Measurements from ENCODE around the gene PBX2.
"Not testable (repeated sequence)": the region's sequence is repeated elsewhere in the genome, so short reads cannot be mapped to it uniquely, and the experiment has no call there.

PBX2 gene

DNA sequence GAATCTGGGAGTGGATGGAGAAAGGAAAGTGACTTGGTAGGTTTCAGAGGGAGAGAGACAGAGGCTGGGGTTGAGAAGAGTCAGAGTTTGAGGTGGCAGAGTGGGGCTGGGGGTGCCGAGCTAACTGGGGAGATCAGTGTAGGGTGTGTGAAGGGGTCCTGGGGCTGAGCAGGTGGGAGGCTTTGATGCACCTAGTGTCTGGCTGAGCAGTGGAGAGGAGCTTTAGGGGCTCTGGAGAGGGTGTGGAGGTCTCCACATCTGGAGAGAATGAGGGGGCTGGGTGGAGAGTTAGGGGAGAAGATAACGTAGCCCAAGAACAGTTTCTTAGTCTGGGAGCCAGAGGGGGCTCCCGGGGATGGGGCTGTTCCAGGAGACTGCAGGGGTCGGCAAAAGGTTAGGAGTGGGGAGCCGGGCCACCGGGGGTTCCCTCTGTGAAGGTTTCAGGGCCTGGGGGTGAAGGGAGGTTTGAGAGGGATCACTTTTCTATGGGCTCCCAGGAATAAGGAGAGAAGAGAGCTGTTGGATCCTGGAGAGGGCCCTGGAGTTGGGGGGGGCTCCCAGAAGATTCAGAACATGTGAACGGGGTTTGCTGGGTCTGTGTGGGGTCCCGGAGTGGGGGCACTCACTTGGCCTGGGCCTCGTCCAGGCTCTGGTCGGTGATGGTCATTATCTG lies 797 bp downstream of the PBX2 start:
- H3K4me1 ChIP-seq, result peaks cover 50 to 72% (median 63%) of the 10 kb centered on the region in 10 experiments
- H3K4me3 ChIP-seq, result peak overlapping the region; percentile 77 to 91 (median 82)
- no peaks in the 10 kb centered on the region for H3K27me3 ChIP-seq
- H3K27ac ChIP-seq, result peak overlapping the region; percentile 88 to 99 (median 97)
- TF ChIP-seq Cebpa-rat (IDR thresholded peaks at IDR 0.05), result no peak
- peaks cover 0 to 24% (median 7%) of the 10 kb centered on the region in 11 experiments; a peak in 9 of 22 replicates for H4K20me1 ChIP-seq
- peak overlapping the region; percentile 92 to 97 (median 94) for H3K9ac ChIP-seq
- no peaks in the 10 kb centered on the region for H3K9me3 ChIP-seq (replicated peaks in 1 of 11)
- peaks cover 23 to 36% (median 31%) of the 10 kb centered on the region in 11 experiments for H3K36me3 ChIP-seq
- H3K4me2 ChIP-seq, result peak overlapping the region; percentile 91 to 100 (median 98)

GRCh38 chr6:32188381-32189068 lies 1.5 kb downstream of the PBX2 start:
- H3K27me3 ChIP-seq, result no peaks in the 10 kb centered on the region
- H3K4me2 ChIP-seq, result peak overlapping the region; percentile 91 to 100 (median 98)
- peak overlapping the region; percentile 77 to 91 (median 82) for H3K4me3 ChIP-seq
- H3K9ac ChIP-seq, result peak overlapping the region; percentile 92 to 97 (median 94)
- peaks cover 0 to 30% (median 7%) of the 10 kb centered on the region in 11 experiments; a peak in 9 of 22 replicates for H4K20me1 ChIP-seq
- H3K9me3 ChIP-seq (replicated peaks in 1 of 11), result no peaks in the 10 kb centered on the region
- peak overlapping the region; percentile 88 to 99 (median 97); a peak in 21 of 22 replicates for H3K27ac ChIP-seq
- H3K4me1 ChIP-seq, result peaks cover 50 to 65% (median 60%) of the 10 kb centered on the region in 10 experiments
- TF ChIP-seq Cebpa-rat (IDR thresholded peaks at IDR 0.05), result no peak
- H3K36me3 ChIP-seq, result peaks cover 30 to 43% (median 38%) of the 10 kb centered on the region in 11 experiments

DNA sequence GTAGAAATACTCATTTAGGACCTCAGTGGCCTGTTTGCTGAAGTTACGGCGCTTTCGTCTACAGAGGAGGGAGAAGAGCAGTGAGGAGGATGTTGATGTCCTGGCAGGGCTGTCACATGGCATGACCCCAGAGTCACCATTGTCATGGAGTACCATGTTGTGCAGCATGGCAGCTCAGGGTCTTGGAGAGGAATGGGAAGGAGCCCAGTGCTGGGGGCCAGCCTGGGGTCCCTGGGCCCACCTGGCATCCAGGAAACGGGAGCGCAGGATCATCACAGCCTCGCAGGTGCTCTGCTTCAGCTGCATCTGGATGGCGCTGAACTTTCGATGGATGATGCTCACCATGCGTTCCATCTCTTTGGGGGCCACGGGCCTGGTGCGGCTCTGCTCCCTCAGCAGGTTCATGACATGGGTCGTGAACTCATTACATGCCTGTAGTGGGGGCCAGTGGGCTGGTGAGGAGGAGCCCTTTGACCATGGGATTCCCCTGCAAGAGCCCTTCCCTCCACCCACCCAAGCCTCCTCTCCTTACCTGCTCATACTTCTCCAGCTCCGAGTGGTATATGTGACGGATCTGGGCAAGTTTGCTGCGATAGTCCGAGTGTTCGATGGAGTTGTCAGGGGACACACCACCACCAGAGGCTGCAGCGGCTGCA lies 2.1 kb downstream of the PBX2 start:
- H3K4me3 ChIP-seq, result peak overlapping the region; percentile 48 to 91 (median 82); a peak in 16 of 20 replicates
- not testable (repeated sequence) for H3K9me3 ChIP-seq (replicated peaks in 1 of 11); H3K27me3 ChIP-seq
- H4K20me1 ChIP-seq, result peaks cover 0 to 33% (median 7%) of the 10 kb centered on the region in 11 experiments; a peak in 9 of 22 replicates
- H3K4me1 ChIP-seq, result peaks cover 49 to 61% (median 57%) of the 10 kb centered on the region in 10 experiments
- peak overlapping the region; percentile 91 to 100 (median 98) for H3K4me2 ChIP-seq
- H3K27ac ChIP-seq, result peak overlapping the region in 5 of 11 experiments; percentile 94 to 99 (median 97); a peak in 4 of 22 replicates
- peak overlapping the region; percentile 92 to 97 (median 94); a peak in 16 of 22 replicates for H3K9ac ChIP-seq
- H3K36me3 ChIP-seq, result peaks cover 37 to 49% (median 44%) of the 10 kb centered on the region in 11 experiments

- peaks cover 0 to 37% (median 7%) of the 10 kb centered on the region in 11 experiments; a peak in 9 of 22 replicates for H4K20me1 ChIP-seq
- H3K27me3 ChIP-seq, result no peaks in the 10 kb centered on the region
- H3K4me3 ChIP-seq, result peak overlapping the region; percentile 5 to 91 (median 78); a peak in 15 of 20 replicates
- H3K9me3 ChIP-seq (replicated peaks in 1 of 11), result no peaks in the 10 kb centered on the region
- H3K4me2 ChIP-seq, result peak overlapping the region; percentile 91 to 100 (median 98)
- peak overlapping the region in 10 of 11 experiments; percentile 2 to 55 (median 38); a peak in 15 of 22 replicates for H3K27ac ChIP-seq
- peaks cover 44 to 56% (median 51%) of the 10 kb centered on the region in 11 experiments for H3K36me3 ChIP-seq
- no peak for TF ChIP-seq Cebpa-rat (IDR thresholded peaks at IDR 0.05)
- peaks cover 49 to 67% (median 55%) of the 10 kb centered on the region in 10 experiments for H3K4me1 ChIP-seq
- peak overlapping the region; percentile 5 to 96 (median 56); a peak in 19 of 22 replicates for H3K9ac ChIP-seq
These were observed 2.8 kb downstream of the PBX2 start for GRCh38 chr6:32187009-32187709.

DNA sequence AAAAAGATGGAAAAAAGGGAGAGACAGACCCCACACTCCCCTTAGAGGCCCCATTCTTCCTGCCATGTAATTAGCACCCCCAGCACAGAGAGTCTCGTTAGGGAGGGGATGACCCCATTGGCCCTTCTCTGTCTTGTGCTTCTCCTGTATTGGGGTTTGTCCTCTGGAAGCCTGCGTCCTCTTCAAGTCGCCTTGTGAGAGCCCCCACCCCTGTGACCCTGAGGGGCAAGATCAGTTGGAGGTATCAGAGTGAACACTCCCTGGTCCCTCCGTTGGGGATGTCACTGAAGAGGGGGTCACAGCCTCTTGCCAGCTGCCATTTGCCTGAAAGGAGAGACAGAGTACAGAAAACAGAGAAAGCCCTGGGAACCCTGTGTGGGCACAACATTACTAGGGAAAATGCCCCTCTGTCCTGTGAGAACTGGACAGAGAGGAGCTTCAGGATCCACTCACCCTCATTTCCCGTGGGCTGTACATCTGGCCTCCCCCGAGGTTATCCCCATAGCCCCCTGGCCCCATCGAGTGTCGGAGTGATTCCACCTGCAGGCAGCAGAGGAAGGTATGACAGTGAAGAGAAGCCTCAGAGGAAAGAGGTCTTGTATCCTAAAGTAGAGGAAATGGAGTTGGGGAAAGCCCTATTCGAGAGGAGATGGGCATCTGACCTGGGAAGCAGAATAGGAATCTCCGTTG lies 3.7 kb downstream of the PBX2 start:
- not testable (repeated sequence) for H3K9me3 ChIP-seq (replicated peaks in 1 of 11); H3K27me3 ChIP-seq
- peak overlapping the region in 10 of 11 experiments; percentile 2 to 55 (median 38); a peak in 15 of 22 replicates for H3K27ac ChIP-seq
- peak overlapping the region; percentile 5 to 96 (median 56); a peak in 19 of 22 replicates for H3K9ac ChIP-seq
- H3K36me3 ChIP-seq, result peaks cover 51 to 64% (median 60%) of the 10 kb centered on the region in 11 experiments
- H3K4me3 ChIP-seq, result peak overlapping the region in 5 of 10 experiments; percentile 48 to 91 (median 83); a peak in 9 of 20 replicates
- peak overlapping the region; percentile 91 to 100 (median 98) for H3K4me2 ChIP-seq
- H4K20me1 ChIP-seq, result peaks cover 0 to 37% (median 7%) of the 10 kb centered on the region in 11 experiments; a peak in 9 of 22 replicates
- peaks cover 43 to 72% (median 55%) of the 10 kb centered on the region in 10 experiments for H3K4me1 ChIP-seq

- peak overlapping the region in 5 of 11 experiments; percentile 5 to 99 (median 97); a peak in 7 of 22 replicates for H3K4me2 ChIP-seq
- not testable (repeated sequence) for H3K27ac ChIP-seq
These were observed 4.3 kb downstream of the PBX2 start for GRCh38 chr6:32185681-32186131.

DNA sequence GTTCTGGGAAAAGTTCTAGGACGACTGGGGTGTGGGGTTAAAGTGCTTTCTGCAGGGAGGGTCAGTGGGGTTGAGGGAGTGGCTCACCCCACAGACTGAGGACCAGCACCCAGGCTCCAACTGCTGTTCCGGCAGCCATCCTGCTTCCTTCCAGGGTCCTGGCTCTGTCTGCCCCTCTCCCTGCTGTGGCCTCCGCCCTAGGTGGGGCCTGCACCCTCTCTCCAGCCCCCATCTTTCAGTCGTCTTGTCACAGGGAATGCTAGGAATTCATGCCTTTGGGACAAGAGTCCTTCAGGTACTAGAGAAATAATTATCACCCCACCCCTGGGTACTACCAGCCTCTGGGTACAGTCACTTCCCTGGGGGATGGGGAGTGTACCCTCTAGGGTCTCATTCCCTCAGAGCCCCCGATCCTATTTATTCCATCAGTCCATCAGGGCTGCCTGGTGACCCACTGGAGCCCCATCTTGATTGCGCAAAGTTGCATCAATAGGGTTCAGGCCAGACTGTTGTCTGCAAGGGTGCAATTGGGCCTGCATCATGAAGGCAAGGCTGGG lies 5.8 kb downstream of the PBX2 start, which contains the start of gene AGER:
AGER (minus strand) TSS at position 170 of the 557 bp plus-strand sequence; CDS start at position 139, 31 bp downstream.
- Histone ChIP-seq H3K9ac (peak within 1 kb of the TSS in 10 of 11 experiments; percentile 26 to 66 (median 36); a peak in 12 of 22 replicates), H3K36me3 (peaks cover 66 to 81% (median 75%) of the 10 kb centered on the region in 11 experiments), H3K4me3 (no peak within 1 kb of the TSS), H3K27me3 (no peaks in the 10 kb centered on the region), H3K4me2 (peak within 1 kb of the TSS in 2 of 11 experiments; percentile 26 to 95; a peak in 2 of 22 replicates), H3K27ac (peak within 1 kb of the TSS in 4 of 11 experiments; percentile 12 to 37 (median 29); a peak in 7 of 22 replicates), H4K20me1 (peaks cover 0 to 37% (median 7%) of the 10 kb centered on the region in 11 experiments; a peak in 9 of 22 replicates), H3K4me1 (peaks cover 42 to 88% (median 66%) of the 10 kb centered on the region in 10 experiments), H3K9me3 (replicated peaks in 1 of 11) (no peaks in the 10 kb centered on the region)
- 0 out of 22 replicates have a peak, but pooled peaks of 1 of the 11 experiments have one; percentile 38 for TF ChIP-seq Cebpa-rat (IDR thresholded peaks at IDR 0.05)

More at GRCh38 chr6:32185681-32186131, 4.3 kb downstream of the PBX2 start:
- Histone ChIP-seq H3K4me1 (peaks cover 38 to 73% (median 54%) of the 10 kb centered on the region in 10 experiments), H3K9ac (peak overlapping the region in 4 of 11 experiments; percentile 44 to 96 (median 78); a peak in 5 of 22 replicates), H4K20me1 (peaks cover 0 to 37% (median 7%) of the 10 kb centered on the region in 11 experiments; a peak in 9 of 22 replicates), H3K36me3 (peaks cover 57 to 69% (median 65%) of the 10 kb centered on the region in 11 experiments)
- not testable (repeated sequence) for H3K4me3 ChIP-seq; H3K27me3 ChIP-seq; H3K9me3 ChIP-seq (replicated peaks in 1 of 11)
